Superior temporal gyrus (tissue), 1 donor: ENCODE data around the gene DUSP2.

Experiments
- DNase-seq: peaks from one replicate; pipeline ENCODE4 v3.0.0-alpha.2; 2016; ENCODE audit errors: extremely low spot score

The DUSP2 gene

DNA sequence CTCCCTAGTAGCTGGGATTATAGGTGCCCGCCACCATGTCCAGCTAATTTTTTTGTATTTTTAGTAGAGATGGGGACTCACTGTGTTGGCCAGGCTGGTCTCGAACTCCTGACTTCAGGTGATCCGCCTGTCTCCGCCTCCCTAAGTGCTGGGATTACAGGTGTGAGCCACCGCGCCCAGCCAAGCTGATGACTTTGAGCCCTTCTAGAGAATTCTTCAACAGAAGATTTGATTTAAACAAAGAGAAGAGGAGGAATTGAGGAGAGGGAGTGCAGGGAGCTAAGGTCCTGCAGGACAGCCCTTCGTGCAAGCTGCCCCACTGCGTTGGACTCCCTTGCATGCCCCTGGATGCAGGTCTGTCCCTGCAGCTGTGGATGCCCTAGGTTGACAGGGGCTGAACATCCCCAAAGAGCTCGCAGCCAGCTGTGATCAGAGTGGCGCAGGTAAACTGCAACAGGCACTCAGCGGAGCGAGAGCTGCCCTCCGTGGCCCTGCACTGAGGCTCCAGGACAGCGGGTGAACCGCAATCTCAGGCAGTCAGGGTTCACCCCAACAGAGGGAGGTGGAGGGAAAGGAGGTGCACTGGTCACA is 42.5 kb downstream of the DUSP2 start:
- no peak for DNase-seq

DNA sequence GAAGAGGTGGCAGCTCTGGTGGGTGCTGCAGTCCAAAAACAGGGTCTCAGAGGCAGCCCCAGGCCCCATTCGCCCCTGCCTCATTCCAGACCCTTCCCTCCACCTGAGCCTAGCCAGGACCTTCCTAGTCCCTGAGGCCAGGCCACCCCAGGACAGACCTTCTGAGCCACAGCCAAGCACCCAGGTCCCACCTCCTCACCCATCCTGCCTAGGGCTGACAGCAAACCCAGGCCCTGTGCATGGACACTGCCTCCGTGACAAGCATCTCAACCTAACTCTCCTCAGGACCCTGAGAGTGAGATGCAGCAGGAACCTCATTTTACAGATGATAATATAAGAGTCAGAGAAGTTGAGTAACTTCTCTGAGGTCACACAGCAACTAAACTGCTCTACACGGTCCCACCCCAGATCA is 44.3 kb downstream of the DUSP2 start:
- DNase-seq, result no peak

DNA sequence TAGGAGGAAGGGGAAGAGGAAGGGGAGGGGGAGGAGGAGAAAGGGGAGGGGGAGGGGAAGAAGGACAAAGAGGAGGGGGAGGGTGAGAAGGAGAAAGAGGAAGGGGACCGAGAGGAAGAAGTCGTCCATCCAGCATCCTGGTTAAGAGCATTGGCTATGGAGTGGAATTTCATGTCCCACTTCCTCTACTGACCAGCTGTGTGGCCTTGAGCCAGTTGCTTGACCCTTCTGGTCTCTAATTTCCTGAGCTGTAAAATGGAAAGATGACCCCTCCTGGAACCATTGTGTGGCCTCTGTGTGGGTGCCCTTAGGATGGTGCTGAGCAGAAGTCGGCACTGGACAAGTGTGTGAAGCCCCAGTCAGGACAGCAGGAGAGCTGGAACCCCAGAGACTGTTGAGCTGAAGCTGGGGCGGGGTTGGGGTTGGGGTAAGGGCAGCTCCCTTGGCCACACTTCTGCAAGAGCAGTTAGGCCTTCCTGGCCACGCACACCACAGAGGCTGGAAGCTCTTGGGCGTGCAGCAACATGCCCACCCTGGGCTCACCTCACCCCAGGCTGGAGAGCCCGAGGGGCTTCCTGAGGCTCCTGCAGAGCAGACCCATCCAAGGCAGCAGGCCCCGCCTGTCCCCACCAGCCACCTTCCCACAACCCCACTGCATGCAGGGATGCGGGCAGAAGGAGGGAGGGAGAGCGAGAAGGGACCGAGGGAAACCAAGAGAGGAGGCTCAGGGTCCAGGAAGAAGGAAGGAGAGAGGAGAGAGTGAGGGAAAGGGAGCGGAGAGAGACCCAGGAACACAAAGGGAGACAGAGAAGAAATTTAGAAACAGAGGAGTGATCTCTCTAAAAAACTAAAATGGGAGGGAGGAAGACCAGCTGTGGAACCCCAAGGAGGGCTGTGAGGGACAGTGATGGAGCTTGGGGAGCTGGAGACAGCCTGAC is 45.1 kb downstream of the DUSP2 start:
- no peak for DNase-seq

DNA sequence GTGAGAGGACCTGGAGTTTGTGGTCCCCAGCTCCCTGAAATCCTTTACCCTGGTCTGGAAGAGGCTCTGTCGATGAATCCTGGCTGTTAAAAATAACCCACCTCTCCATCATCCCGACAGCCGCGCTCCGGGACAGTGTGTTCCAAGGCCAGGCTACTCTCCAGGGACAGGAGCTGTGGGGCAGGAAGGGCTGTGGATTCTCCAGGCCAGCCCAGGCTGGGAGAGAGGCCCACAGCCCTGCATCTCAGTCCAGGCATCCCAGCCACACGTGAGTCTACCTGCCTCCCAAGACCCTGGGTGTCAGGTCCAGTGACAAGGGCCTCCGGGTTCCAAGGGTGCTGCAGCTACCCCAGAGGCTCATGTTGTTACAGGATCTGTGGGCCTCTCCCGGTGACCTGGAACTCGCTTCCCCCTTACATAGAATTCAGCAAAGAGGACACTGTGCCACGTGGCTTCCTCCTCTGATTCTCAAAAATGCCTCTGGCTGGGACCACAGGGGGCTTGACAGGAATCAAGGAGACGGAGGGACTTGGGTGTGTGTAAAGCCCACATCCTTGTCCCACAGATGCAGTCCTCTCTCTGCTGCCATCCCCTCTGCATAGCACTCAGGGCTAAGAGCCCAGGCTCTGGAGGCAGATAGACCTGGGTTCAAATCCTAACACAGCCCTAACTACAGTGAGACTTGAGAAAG is 46.2 kb downstream of the DUSP2 start:
- DNase-seq, result no peak

DNA sequence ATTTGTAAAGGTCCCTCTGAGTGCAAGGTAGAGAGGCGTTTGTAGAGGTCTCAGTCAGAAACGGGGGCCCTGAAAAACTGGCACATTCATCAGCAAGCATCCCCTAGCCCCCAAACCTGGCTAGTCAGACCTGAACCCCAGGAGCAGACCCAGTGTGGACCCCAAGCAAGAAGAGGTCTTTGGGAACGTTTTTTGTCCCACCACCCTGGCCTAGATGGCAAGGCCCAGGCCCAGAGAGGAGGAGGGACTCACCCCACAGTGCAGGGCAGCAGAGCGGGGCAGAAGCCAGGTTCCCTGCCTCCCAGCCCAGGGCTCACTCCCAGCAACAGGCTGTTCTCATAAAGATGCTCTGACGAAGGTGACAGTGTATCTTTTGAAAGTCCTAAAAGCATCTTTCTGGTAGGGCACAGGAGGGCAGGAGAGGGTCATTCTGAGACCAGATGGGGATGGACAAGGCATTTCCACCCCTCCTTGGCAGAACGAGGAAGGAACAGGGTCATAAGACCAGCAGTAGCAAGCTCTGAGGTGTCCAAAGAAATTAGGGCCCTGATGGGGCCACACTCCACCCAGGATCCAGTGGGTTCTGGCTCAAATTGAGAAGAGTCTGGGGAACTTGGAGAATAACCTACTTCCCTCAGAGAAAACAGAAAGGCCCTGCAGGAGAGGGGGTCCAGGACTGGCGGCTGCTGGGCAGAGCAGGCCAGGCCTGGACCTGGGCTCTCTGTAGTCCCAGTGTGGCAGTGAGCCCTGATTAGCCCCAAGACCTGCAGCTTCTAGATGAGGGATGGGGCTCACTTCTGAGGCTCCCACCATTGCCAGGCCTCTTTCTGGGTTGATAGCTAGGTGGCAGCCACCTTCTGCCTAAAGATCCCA is 47.1 kb downstream of the DUSP2 start:
- DNase-seq, result no peak

DNA sequence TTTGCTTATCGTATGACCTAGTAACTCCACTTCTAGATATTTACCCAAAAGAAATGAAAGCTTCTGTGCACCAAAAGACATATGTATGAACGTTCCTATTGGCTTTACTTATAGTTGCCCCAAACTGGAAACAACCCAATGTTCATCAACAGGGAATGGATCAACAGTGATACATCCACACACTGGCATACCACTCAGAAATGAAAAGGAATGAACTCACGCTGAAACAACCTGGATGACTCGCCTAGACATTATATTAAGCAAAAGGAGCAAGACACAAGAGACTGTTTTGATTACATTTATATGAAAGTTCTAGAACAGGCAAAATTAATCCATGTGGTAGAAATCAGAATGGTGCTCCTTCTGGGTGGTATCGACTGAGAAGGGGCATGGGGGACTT is 47.8 kb downstream of the DUSP2 start:
- DNase-seq, result no peak

DNA sequence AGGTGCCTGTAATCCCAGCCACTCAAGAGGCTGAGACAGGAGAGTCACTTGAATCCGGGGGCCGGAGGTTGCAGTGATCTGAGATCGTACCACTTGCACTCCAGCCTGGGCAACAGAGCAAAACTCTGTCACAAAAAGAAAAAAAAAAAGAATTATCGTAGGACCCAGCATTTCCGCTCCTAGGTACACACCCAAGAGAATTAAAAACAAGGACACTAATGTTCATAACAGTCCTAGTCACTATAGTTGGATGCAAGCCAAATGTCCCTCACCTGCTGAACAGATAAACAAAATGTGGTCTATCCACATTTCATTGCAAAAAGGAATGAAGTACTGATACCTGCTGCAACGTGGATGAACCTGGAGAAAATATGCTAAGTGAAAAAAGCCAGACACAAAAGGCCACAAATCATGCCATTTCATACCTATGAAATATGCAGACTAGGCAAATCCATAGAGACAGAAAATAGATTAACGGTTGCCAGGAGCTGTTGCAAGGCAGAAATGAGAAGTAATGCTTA is 50.1 kb downstream of the DUSP2 start:
- DNase-seq, result no peak

DNA sequence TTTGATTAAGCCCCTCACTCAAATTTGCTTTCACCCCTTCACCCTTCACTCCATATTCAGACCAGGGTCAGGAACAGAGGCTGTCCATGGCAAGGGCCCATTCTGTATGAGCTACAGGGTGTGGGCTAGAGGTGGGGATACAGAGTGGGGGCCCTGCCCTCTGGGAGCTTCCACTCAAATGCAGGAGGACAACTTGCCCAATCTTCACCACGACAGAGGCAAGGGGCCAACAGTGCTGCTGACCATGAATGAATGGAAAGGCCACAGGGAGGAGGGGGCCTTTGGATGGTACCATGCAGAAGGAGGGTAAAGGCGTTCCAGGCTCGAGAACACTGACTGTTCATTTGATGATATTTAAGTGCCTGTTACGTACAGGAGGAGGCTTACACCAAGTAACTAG is 51.7 kb downstream of the DUSP2 start:
- no peak for DNase-seq
